ENCODE data around the gene RELT. TPM values are rescaled to one million over a fixed set of nuclear protein-coding genes. Genes with fewer than 3 reads are reported as not detected.

The RELT gene
- total and polyA plus RNA-seq, 2 of the 13 experiments (the other 11 are each of a cell fraction or from before 2014, with no cell fraction given), result 2.5 to 4.7 TPM

- ATAC-seq (no peak), FAIRE-seq (no peak), DNase-seq (ENCODE audit: low spot score) (no peak)
- no peak for TF ChIP-seq ZBED4 (CRISPR knock-in tag; IDR thresholded peaks at IDR 0.05; ENCODE audit: borderline replicate concordance)
- TF ChIP-seq CSRNP2 (CRISPR knock-in tag; conservative IDR thresholded peaks at IDR 0.05; ENCODE audit: low read depth), result no peak
- TF ChIP-seq ZNF710 (CRISPR knock-in tag; IDR thresholded peaks at IDR 0.05; ENCODE audit: borderline replicate concordance), result no peak
- no peak for TF ChIP-seq ARNTL (CRISPR knock-in tag; IDR thresholded peaks at IDR 0.05)
- no peak for TF ChIP-seq ZBTB49 (CRISPR knock-in tag; IDR thresholded peaks at IDR 0.05; ENCODE audit: borderline replicate concordance)
- no peak for TF ChIP-seq STAT5B (CRISPR knock-in tag; IDR thresholded peaks at IDR 0.05)
- no peak for TF ChIP-seq ZNF136 (CRISPR knock-in tag; IDR thresholded peaks at IDR 0.05; ENCODE audit: low read depth)
- TF ChIP-seq BRF2 (CRISPR knock-in tag; IDR thresholded peaks at IDR 0.05), result no peak
- TF ChIP-seq ZNF207 (IDR thresholded peaks at IDR 0.05; ENCODE audit: borderline replicate concordance), result no peak
- no peak for TF ChIP-seq MEF2D (CRISPR knock-in tag; IDR thresholded peaks at IDR 0.05)
- no peak for TF ChIP-seq ZZZ3 (CRISPR knock-in tag; IDR thresholded peaks at IDR 0.05; ENCODE audit: borderline replicate concordance)
- Histone ChIP-seq H3K27ac (ENCODE audit: extremely low read length, insufficient read depth, low read length) (no peak overlapping the region), H2AFZ (ENCODE audit: low read length) (no peak overlapping the region), H3K4me3 (replicated peaks in 1 of 3; ENCODE audit: insufficient read depth in 1 of 3, low read depth in 2 of 3, low read length in 3 of 3) (no peak overlapping the region), H4K20me1 (ENCODE audit: insufficient read depth, low read length) (no peaks in the 10 kb centered on the region), H3K4me1 (ENCODE audit: insufficient read depth, low read length) (peaks cover 34% of the 10 kb centered on the region), H3K4me2 (ENCODE audit: low read depth, low read length) (no peak overlapping the region), H3K9me3 (ENCODE audit: low read length) (no peaks in the 10 kb centered on the region), H3K27me3 (ENCODE audit: control insufficient read depth in 1 of 2, insufficient read depth in 2 of 2, low read length in 2 of 2) (no peaks in the 10 kb centered on the region), H3K79me2 (ENCODE audit: insufficient read depth, low read length) (peaks cover 23% of the 10 kb centered on the region), H3K9ac (ENCODE audit: insufficient read depth, low read depth, low read length) (no peak overlapping the region), H3K36me3 (replicated peaks in 1 of 2; ENCODE audit: control insufficient read depth in 1 of 2, insufficient read depth in 2 of 2, low read length in 2 of 2) (no peaks in the 10 kb centered on the region)
- ChIA-PET POLR2A (no interaction called here), CTCF (ENCODE audit: low intra/inter-chr PET ratio, low total read pairs) (no interaction called here)
- 80% methylated on average over 2 of the region's 7 CpGs for WGBS (ENCODE audit: low lambda C conversion rate)
- in situ Hi-C loops (cut with HindIII; ENCODE audit: extremely low pct_ligation_motif_present, low pct_unique_long_range_greater_than_20kb), result no loop called here
- intact Hi-C loops (cut with micrococcal nuclease; ENCODE audit: unreplicated experiment), result no loop called here
- no TSS peak for BruUV-seq (replicated peaks)
These were observed 6.0 kb downstream of the RELT start for GRCh38 chr11:73382183-73382582.
